Gastroesophageal sphincter (tissue), 4 donors: ENCODE measurements around the gene PTPRK. TPM values are rescaled to one million over a fixed set of nuclear protein-coding genes. Genes with fewer than 3 reads are reported as not detected.

Experiments used
- ATAC-seq: fragments of 150-250 bp; one replicate; pipeline ENCODE4 v1.9.1; 2016; ENCODE audit warnings: mild to moderate bottlenecking, moderate library complexity
- H3K27ac ChIP-seq, 4 donors: fragments of 200-600 bp; sonication (generic) in 3 of 4; 1 replicate in 3 of 4; 2 replicates in 1 of 4; pipeline ENCODE4 v1.5.1; 2016 to 2019
- H3K27me3 ChIP-seq: fragments of 200-600 bp; sonication (generic); one replicate; pipeline ENCODE4 v1.5.1; 2019
- H3K36me3 ChIP-seq, 2 donors: fragments of 200-600 bp; sonication (generic); one replicate each; pipeline ENCODE4 v1.5.1; 2019; ENCODE audit warnings: control low read depth in 1 of 2
- H3K4me1 ChIP-seq, 3 donors: fragments of 200-600 bp; sonication (generic); 1 replicate in 2 of 3; 2 replicates in 1 of 3; pipeline ENCODE4 v1.5.1; 2016 to 2019; ENCODE audit warnings: control low read depth in 2 of 3
- H3K4me3 ChIP-seq, 2 donors: fragments of 200-600 bp; sonication (generic); one replicate each; pipeline ENCODE4 v1.5.1; 2019; ENCODE audit warnings: mild to moderate bottlenecking in 1 of 2, moderate library complexity in 1 of 2
- H3K9me3 ChIP-seq, 3 donors: fragments of 200-600 bp; sonication (generic); one replicate each; pipeline ENCODE4 v1.5.1; 2017 to 2019; ENCODE audit warnings: control low read depth in 2 of 3
- EP300 ChIP-seq: sonication (generic); formaldehyde crosslinking; IDR thresholded peaks from one replicate; pipeline ENCODE4 v1.6.1; 2017; ENCODE audit warnings: antibody characterized with exemption, mild to moderate bottlenecking
- POLR2A ChIP-seq, 2 donors: fragments of 450-650 bp; IDR thresholded peaks; one replicate each; pipeline ENCODE4 v1.6.1; 2017; ENCODE audit warnings: antibody characterized with exemption in 2 of 2, mild to moderate bottlenecking in 2 of 2, moderate library complexity in 1 of 2
- POLR2AphosphoS5 ChIP-seq: sonication (generic); formaldehyde crosslinking; IDR thresholded peaks from one replicate; pipeline ENCODE4 v1.6.1; 2017; ENCODE audit warnings: antibody characterized with exemption
- WGBS, 2 donors: methylation state at CpG; one replicate each; pipeline ENCODE4 v1.1.5; 2018; ENCODE audit warnings: low coverage in 1 of 2; 5-methylcytosine and 5-hydroxymethylcytosine counted together
- total RNA-seq, 4 donors: library from RNA; depleted of rRNA; stranded (reverse); fragments of >200 nt; gene quantifications; one replicate each; pipeline ENCODE4 v1.1.0, GENCODE V29; 2016
- TF ChIP-seq, protein P1 (sequence below), 4 experiments: fragments of 200-600 bp in 2 of 4; fragments of 450-650 bp in 2 of 4; sonication (generic) in 1 of 4; IDR thresholded peaks; one replicate each; pipeline ENCODE4 v1.5.1; 2017 to 2019; ENCODE audit warnings: antibody characterized with exemption in 4 of 4, mild to moderate bottlenecking in 2 of 4, moderate library complexity in 2 of 4

Gene PTPRK
- total RNA-seq, 4 donors from 2014 or later, result 42.0 to 47.6 (median 45.8) TPM

- H3K4me3 ChIP-seq, result no peak overlapping the region
- no peaks in the 10 kb centered on the region for H3K36me3 ChIP-seq
- no peaks in the 10 kb centered on the region for H3K27me3 ChIP-seq
- 71 to 86% methylated on average over 1 of the region's 1 CpG for WGBS, 2 donors
- ATAC-seq, result no peak
- no peaks in the 10 kb centered on the region for H3K4me1 ChIP-seq
- TF ChIP-seq POLR2AphosphoS5 (no peak), POLR2A (IDR thresholded peaks at IDR 0.05) (no peak), EP300 (no peak)
- TF ChIP-seq, protein P1, sequence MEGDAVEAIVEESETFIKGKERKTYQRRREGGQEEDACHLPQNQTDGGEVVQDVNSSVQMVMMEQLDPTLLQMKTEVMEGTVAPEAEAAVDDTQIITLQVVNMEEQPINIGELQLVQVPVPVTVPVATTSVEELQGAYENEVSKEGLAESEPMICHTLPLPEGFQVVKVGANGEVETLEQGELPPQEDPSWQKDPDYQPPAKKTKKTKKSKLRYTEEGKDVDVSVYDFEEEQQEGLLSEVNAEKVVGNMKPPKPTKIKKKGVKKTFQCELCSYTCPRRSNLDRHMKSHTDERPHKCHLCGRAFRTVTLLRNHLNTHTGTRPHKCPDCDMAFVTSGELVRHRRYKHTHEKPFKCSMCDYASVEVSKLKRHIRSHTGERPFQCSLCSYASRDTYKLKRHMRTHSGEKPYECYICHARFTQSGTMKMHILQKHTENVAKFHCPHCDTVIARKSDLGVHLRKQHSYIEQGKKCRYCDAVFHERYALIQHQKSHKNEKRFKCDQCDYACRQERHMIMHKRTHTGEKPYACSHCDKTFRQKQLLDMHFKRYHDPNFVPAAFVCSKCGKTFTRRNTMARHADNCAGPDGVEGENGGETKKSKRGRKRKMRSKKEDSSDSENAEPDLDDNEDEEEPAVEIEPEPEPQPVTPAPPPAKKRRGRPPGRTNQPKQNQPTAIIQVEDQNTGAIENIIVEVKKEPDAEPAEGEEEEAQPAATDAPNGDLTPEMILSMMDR (IDR thresholded peaks at IDR 0.05), result no peak
- no peaks in the 10 kb centered on the region for H3K9me3 ChIP-seq
- no peak overlapping the region for H3K27ac ChIP-seq
Measured at GRCh38 chr6:128073389-128073788, 447.0 kb downstream of the PTPRK start.

GRCh38 chr6:128071212-128071611 is 449.2 kb downstream of the PTPRK start:
- WGBS, 2 donors, result 88 to 89% methylated on average over 3 of the region's 3 CpGs
- Histone ChIP-seq H3K27ac (no peak overlapping the region), H3K36me3 (peaks cover 0 to 10% of the 10 kb centered on the region in 2 donors), H3K9me3 (no peaks in the 10 kb centered on the region), H3K4me1 (no peaks in the 10 kb centered on the region), H3K27me3 (no peaks in the 10 kb centered on the region), H3K4me3 (no peak overlapping the region)
- no peak for ATAC-seq
- TF ChIP-seq POLR2AphosphoS5 (no peak), POLR2A (IDR thresholded peaks at IDR 0.05) (no peak)

DNA sequence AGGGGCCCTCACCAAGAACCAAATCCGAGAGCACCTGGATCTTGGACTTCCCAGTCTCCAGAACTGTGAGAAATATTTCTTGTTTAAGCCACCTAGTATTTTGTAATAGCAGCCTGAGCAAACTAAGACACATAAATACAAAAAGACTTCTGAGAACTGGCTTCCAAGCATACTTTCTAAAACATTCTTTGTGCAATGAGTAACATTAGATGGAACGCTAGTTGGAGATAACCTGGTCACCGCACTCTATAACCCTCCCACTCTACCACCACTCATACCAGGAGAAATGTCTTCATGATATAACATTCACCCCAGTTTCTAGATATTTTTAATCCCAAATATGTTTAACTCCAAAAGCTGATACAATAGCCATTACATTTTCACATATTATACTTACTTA is 450.0 kb downstream of the PTPRK start:
- ATAC-seq, result no peak
- peaks cover 0 to 10% of the 10 kb centered on the region in 2 donors for H3K36me3 ChIP-seq
- H3K4me1 ChIP-seq, result no peaks in the 10 kb centered on the region
- H3K27me3 ChIP-seq, result no peaks in the 10 kb centered on the region
- WGBS, 2 donors, result 50 to 95% methylated on average over 2 of the region's 3 CpGs
- TF ChIP-seq POLR2A (IDR thresholded peaks at IDR 0.05), result no peak
- no peak for TF ChIP-seq EP300
- TF ChIP-seq, protein P1 (IDR thresholded peaks at IDR 0.05), result no peak
- TF ChIP-seq POLR2AphosphoS5, result no peak
- H3K27ac ChIP-seq, result no peak overlapping the region
- no peak overlapping the region for H3K4me3 ChIP-seq
- H3K9me3 ChIP-seq, result no peaks in the 10 kb centered on the region

DNA sequence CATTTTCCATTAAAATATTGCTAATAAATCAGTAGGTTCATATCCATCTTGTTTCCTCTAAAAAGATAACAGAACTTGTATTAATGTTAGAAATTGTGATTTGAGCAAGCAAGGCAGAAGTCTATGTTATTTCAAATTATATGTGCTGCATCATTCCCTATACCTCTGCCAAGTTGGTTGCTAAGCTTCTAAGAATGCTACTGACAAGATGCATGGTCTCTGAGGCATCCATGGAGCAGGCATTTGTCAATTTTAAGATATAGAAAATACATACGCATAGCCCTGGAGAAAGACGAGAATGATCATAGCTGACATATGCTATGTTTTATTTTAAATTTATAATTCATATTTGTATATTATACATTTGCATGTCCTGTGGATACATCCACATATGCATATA is 451.2 kb downstream of the PTPRK start:
- peaks cover 0 to 10% of the 10 kb centered on the region in 2 donors for H3K36me3 ChIP-seq
- TF ChIP-seq POLR2AphosphoS5, result no peak
- TF ChIP-seq EP300, result no peak
- TF ChIP-seq, protein P1 (IDR thresholded peaks at IDR 0.05), result no peak
- TF ChIP-seq POLR2A (IDR thresholded peaks at IDR 0.05), result no peak
- 89 to 90% methylated on average over 2 of the region's 2 CpGs for WGBS, 2 donors
- H3K9me3 ChIP-seq, result no peaks in the 10 kb centered on the region
- H3K27me3 ChIP-seq, result no peaks in the 10 kb centered on the region
- H3K27ac ChIP-seq, result no peak overlapping the region
- no peak overlapping the region for H3K4me3 ChIP-seq
- no peaks in the 10 kb centered on the region for H3K4me1 ChIP-seq
- ATAC-seq, result no peak

GRCh38 chr6:128068119-128068479 is 452.3 kb downstream of the PTPRK start:
- ATAC-seq, result no peak

More at GRCh38 chr6:128068119-128068479, 452.3 kb downstream of the PTPRK start:
- Histone ChIP-seq H3K4me3 (no peak overlapping the region), H3K27me3 (no peaks in the 10 kb centered on the region), H3K9me3 (no peaks in the 10 kb centered on the region), H3K27ac (no peak overlapping the region), H3K4me1 (no peaks in the 10 kb centered on the region), H3K36me3 (peaks cover 0 to 10% of the 10 kb centered on the region in 2 donors)
- WGBS, 2 donors, result 95% methylated on average over 5 of the region's 5 CpGs; no CpG with 5 or more reads in 1 of the 2 donors
- no peak for TF ChIP-seq POLR2AphosphoS5
- TF ChIP-seq, protein P1 (IDR thresholded peaks at IDR 0.05), result no peak
- no peak for TF ChIP-seq EP300
- no peak for TF ChIP-seq POLR2A (IDR thresholded peaks at IDR 0.05)
